Measurements from ENCODE around the gene FGFR3.

Gene FGFR3

DNA sequence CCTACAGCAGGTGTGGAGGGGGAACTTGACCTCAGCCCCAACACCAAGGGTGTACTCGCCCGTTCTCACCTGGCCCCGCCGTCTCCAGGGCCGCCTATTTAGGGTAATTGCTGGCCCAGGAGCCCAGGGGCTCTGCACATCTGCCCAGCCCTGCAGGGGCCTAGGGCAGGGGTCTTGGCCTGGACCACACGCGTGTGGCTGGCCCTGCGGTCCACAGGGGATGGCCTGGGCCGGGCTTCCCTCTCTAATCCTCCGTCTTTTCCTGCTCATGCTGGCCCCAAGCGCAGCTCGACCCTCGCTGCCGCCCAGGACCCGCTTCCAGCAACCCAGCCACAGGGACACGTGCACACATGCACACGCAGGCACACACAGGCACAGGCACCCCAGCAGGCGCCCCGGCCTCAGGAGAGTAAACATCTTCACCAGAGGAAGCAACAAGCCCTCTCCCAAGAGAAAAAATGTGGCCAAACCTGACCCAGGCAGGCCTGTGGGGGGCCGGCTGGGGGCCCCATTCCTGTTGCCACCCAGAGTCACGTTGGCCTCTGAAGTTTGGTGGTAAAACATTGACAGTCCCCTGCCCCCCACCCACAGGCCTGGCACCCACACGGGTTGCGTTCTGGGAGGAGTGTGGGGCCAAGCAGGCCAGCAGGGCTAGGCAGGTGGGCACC is 24.6 kb upstream of the FGFR3 start:
- Histone ChIP-seq H2AFZ (ENCODE audit: low read length) (no peak overlapping the region), H3F3A (ENCODE audit: insufficient read depth, low read length) (no peaks in the 10 kb centered on the region), H3K9me2 (replicated peaks; ENCODE audit: insufficient read depth, low read length) (no peaks in the 10 kb centered on the region), H3K27ac (ENCODE audit: low read length) (no peak overlapping the region), H3K79me2 (ENCODE audit: low read length) (no peaks in the 10 kb centered on the region), H3K4me2 (ENCODE audit: low read depth, low read length) (no peak overlapping the region), H3K4me3 (ENCODE audit: low read length) (no peak overlapping the region), H3K9me3 (replicated peaks; ENCODE audit: insufficient read depth, low read length) (no peaks in the 10 kb centered on the region), H3K27me3 (replicated peaks; ENCODE audit: insufficient read depth, low read length) (peaks cover 85% of the 10 kb centered on the region), H3K36me3 (replicated peaks; ENCODE audit: insufficient read depth, low read length) (no peaks in the 10 kb centered on the region), H3K4me1 (ENCODE audit: low read length) (no peaks in the 10 kb centered on the region), H4K20me1 (ENCODE audit: insufficient read depth, low read length) (no peaks in the 10 kb centered on the region; the same call in 1 of the 2 replicates), H3K9ac (ENCODE audit: low read length) (no peak overlapping the region)
- no peak for DNase-seq
- TF ChIP-seq, protein P1, sequence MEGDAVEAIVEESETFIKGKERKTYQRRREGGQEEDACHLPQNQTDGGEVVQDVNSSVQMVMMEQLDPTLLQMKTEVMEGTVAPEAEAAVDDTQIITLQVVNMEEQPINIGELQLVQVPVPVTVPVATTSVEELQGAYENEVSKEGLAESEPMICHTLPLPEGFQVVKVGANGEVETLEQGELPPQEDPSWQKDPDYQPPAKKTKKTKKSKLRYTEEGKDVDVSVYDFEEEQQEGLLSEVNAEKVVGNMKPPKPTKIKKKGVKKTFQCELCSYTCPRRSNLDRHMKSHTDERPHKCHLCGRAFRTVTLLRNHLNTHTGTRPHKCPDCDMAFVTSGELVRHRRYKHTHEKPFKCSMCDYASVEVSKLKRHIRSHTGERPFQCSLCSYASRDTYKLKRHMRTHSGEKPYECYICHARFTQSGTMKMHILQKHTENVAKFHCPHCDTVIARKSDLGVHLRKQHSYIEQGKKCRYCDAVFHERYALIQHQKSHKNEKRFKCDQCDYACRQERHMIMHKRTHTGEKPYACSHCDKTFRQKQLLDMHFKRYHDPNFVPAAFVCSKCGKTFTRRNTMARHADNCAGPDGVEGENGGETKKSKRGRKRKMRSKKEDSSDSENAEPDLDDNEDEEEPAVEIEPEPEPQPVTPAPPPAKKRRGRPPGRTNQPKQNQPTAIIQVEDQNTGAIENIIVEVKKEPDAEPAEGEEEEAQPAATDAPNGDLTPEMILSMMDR (IDR thresholded peaks at IDR 0.05; ENCODE audit: low read length), result no peak
- no peak for TF ChIP-seq EZH2 (optimal IDR thresholded peaks at IDR 0.05; ENCODE audit: low read depth, low read length)
- TF ChIP-seq EZH2phosphoT487 (IDR thresholded peaks at IDR 0.05; ENCODE audit: low read length), result no peak

DNA sequence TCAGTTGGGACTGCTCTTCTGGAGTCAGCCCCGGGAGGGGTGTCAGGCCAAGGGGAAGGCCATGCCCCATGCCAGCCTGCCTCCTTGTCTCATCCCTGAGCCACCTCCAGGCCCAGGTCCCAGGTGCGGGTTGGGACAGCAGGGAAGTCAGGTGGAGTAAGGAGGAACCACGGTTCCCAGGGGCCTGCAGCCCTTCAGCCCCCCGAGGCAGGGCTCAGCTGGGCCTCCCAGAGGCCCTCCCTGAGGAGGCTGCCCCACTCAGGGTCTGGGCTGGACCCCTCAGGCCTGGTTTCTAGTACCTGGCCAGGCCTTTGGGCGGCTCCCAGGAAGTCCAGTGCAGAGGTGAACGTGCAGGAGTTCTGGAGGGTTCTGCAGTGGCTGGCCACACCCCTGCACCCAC is 23.4 kb upstream of the FGFR3 start:
- Histone ChIP-seq H3K27me3 (replicated peaks; ENCODE audit: insufficient read depth, low read length) (peaks cover 88% of the 10 kb centered on the region), H3K36me3 (replicated peaks; ENCODE audit: insufficient read depth, low read length) (no peaks in the 10 kb centered on the region), H3K4me3 (ENCODE audit: low read length) (no peak overlapping the region), H4K20me1 (ENCODE audit: insufficient read depth, low read length) (no peaks in the 10 kb centered on the region; the same call in 1 of the 2 replicates), H3K27ac (ENCODE audit: low read length) (no peak overlapping the region), H3K79me2 (ENCODE audit: low read length) (no peaks in the 10 kb centered on the region), H3K9me3 (replicated peaks; ENCODE audit: insufficient read depth, low read length) (no peaks in the 10 kb centered on the region), H3K4me2 (ENCODE audit: low read depth, low read length) (no peak overlapping the region), H3K9me2 (replicated peaks; ENCODE audit: insufficient read depth, low read length) (no peaks in the 10 kb centered on the region), H3K9ac (ENCODE audit: low read length) (no peak overlapping the region), H3K4me1 (ENCODE audit: low read length) (no peaks in the 10 kb centered on the region), H2AFZ (ENCODE audit: low read length) (no peak overlapping the region), H3F3A (ENCODE audit: insufficient read depth, low read length) (no peaks in the 10 kb centered on the region)
- DNase-seq, result no peak
- TF ChIP-seq EZH2phosphoT487 (IDR thresholded peaks at IDR 0.05; ENCODE audit: low read length), result no peak
- no peak for TF ChIP-seq EZH2 (optimal IDR thresholded peaks at IDR 0.05; ENCODE audit: low read depth, low read length)
- TF ChIP-seq, protein P1 (IDR thresholded peaks at IDR 0.05; ENCODE audit: low read length), result no peak

DNA sequence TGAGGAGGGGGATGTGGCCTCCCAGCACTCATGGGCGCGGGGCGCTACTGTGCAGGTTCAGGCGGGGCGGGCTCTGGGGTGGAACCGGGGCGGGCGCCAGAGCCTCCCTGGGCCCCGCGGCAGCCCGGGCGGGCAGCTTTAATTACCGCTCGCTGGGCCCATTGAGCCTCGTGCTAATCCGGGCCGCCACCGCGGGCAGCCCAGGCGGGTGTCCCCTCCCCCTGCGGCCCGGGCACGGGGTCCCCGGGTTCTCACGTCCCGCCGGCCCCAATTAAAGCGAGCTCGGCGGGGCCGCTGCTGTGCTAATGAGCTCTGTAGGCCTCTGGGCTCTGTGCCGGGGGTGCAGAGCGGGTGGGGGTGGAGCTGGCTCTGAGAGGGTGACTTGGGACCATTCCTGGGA is 22.8 kb upstream of the FGFR3 start:
- H3K9ac ChIP-seq (ENCODE audit: low read length), result no peak overlapping the region
- H3K27me3 ChIP-seq (replicated peaks; ENCODE audit: insufficient read depth, low read length), result peaks cover 85% of the 10 kb centered on the region
- H3K4me1 ChIP-seq (ENCODE audit: low read length), result no peaks in the 10 kb centered on the region
- H3K36me3 ChIP-seq (replicated peaks; ENCODE audit: insufficient read depth, low read length), result no peaks in the 10 kb centered on the region
- no peak overlapping the region for H2AFZ ChIP-seq (ENCODE audit: low read length)
- H3F3A ChIP-seq (ENCODE audit: insufficient read depth, low read length), result no peaks in the 10 kb centered on the region
- H3K9me2 ChIP-seq (replicated peaks; ENCODE audit: insufficient read depth, low read length), result no peaks in the 10 kb centered on the region
- DNase-seq, result no peak
- TF ChIP-seq, protein P1 (IDR thresholded peaks at IDR 0.05; ENCODE audit: low read length), result no peak
- TF ChIP-seq EZH2phosphoT487 (IDR thresholded peaks at IDR 0.05; ENCODE audit: low read length), result no peak
- no peak for TF ChIP-seq EZH2 (optimal IDR thresholded peaks at IDR 0.05; ENCODE audit: low read depth, low read length)
- no peaks in the 10 kb centered on the region for H3K9me3 ChIP-seq (replicated peaks; ENCODE audit: insufficient read depth, low read length)
- no peaks in the 10 kb centered on the region; the same call in 1 of the 2 replicates for H4K20me1 ChIP-seq (ENCODE audit: insufficient read depth, low read length)
- H3K4me2 ChIP-seq (ENCODE audit: low read depth, low read length), result no peak overlapping the region
- no peak overlapping the region for H3K4me3 ChIP-seq (ENCODE audit: low read length)
- H3K79me2 ChIP-seq (ENCODE audit: low read length), result no peaks in the 10 kb centered on the region
- H3K27ac ChIP-seq (ENCODE audit: low read length), result no peak overlapping the region
